Lower lobe of right lung (tissue), 2 donors: Measurements from ENCODE around the gene PCF11. TPM values are rescaled to one million over a fixed set of nuclear protein-coding genes. Genes with fewer than 3 reads are reported as not detected.
A peak's percentile ranks its signal among the peaks of the same experiment; 100 is the strongest.

ENCODE experiments used
- ATAC-seq, 2 donors: fragments of 200-7000 bp; cut with Tn5 transposase; one replicate each; pipeline ENCODE4 v1.9.1; 2020 to 2022; ENCODE audit warnings: mild to moderate bottlenecking in 2 of 2, moderate library complexity in 2 of 2
- DNase-seq: peaks from one replicate; pipeline ENCODE4 v3.0.0-alpha.2; 2020
- H3K27ac ChIP-seq: fragments of 200-600 bp; one replicate; pipeline ENCODE4 v1.8.0; 2022
- H3K27me3 ChIP-seq: fragments of 200-600 bp; one replicate; pipeline ENCODE4 v1.8.0; 2022; ENCODE audit warnings: low read depth
- H3K36me3 ChIP-seq: fragments of 200-600 bp; one replicate; pipeline ENCODE4 v1.8.0; 2022; ENCODE audit warnings: mild to moderate bottlenecking
- H3K4me1 ChIP-seq: fragments of 200-600 bp; one replicate; pipeline ENCODE4 v1.8.0; 2022
- H3K4me3 ChIP-seq: fragments of 200-600 bp; one replicate; pipeline ENCODE4 v1.8.0; 2022; ENCODE audit warnings: mild to moderate bottlenecking
- H3K9me3 ChIP-seq: fragments of 200-600 bp; one replicate; pipeline ENCODE4 v1.8.0; 2022
- CTCF ChIP-seq: fragments of 200-600 bp; IDR thresholded peaks from one replicate; pipeline ENCODE4 v1.8.0; 2022; ENCODE audit warnings: antibody characterized with exemption, mild to moderate bottlenecking
- intact Hi-C: fragments of 100-400 bp; cut with DNase I; formaldehyde crosslinking; loops from one replicate; pipeline ENCODE4 v1.11.0; 2022
- total RNA-seq: library from RNA; stranded (reverse); fragmentation: NEBNext Ultra II Directional; extraction: Animal tissue kit (Norgen Biotek cat#: 25700); gene quantifications from one replicate; pipeline ENCODE4 v1.2.1, GENCODE V29; 2021
- donor health status: DM: no; HTN: yes; CAD: no; lungs with severe emphysema.

The PCF11 gene
- total RNA-seq, 1 donor from 2014 or later, result 58.6 TPM

- ATAC-seq, result peak in 1 of 2 donors; percentile 28
- no peaks in the 10 kb centered on the region for H3K9me3 ChIP-seq
- H3K27ac ChIP-seq, result no peak overlapping the region
- intact Hi-C loops, result no loop called here
- H3K4me1 ChIP-seq, result peaks cover 8% of the 10 kb centered on the region
- no peak for TF ChIP-seq CTCF
- peaks cover 84% of the 10 kb centered on the region for H3K36me3 ChIP-seq
- no peak for DNase-seq
- H3K4me3 ChIP-seq, result no peak overlapping the region
- H3K27me3 ChIP-seq, result no peaks in the 10 kb centered on the region
Observed at GRCh38 chr11:83187465-83187864, 30.5 kb downstream of the PCF11 start.

- H3K36me3 ChIP-seq, result peaks cover 43% of the 10 kb centered on the region
- intact Hi-C loops, result loop anchor here (10.0 kb wide), 1 partner anchor 287 kb away; the partner anchor contains the start of genes DDIAS and PRCP
Observed at GRCh38 chr11:83191491-83191890, 34.6 kb downstream of the PCF11 start.

GRCh38 chr11:83191986-83192385 is 35.1 kb downstream of the PCF11 start:
- ATAC-seq (no peak), DNase-seq (no peak)
- intact Hi-C loops, result loop anchor here (10.0 kb wide), 1 partner anchor 287 kb away; the partner anchor contains the start of genes DDIAS and PRCP
- H3K4me1 ChIP-seq, result peaks cover 33% of the 10 kb centered on the region
- no peaks in the 10 kb centered on the region for H3K9me3 ChIP-seq
- peaks cover 38% of the 10 kb centered on the region for H3K36me3 ChIP-seq
- peak overlapping the region; percentile 85 for H3K4me3 ChIP-seq
- H3K27ac ChIP-seq, result no peak overlapping the region
- H3K27me3 ChIP-seq, result no peaks in the 10 kb centered on the region
- no peak for TF ChIP-seq CTCF

More at GRCh38 chr11:83191491-83191890, 34.6 kb downstream of the PCF11 start:
- Histone ChIP-seq H3K27ac (no peak overlapping the region), H3K27me3 (no peaks in the 10 kb centered on the region), H3K4me3 (no peak overlapping the region), H3K4me1 (peaks cover 29% of the 10 kb centered on the region), H3K9me3 (no peaks in the 10 kb centered on the region)
- ATAC-seq, result no peak
- DNase-seq, result no peak
- no peak for TF ChIP-seq CTCF

GRCh38 chr11:83192606-83193245 is 35.8 kb downstream of the PCF11 start:
- Histone ChIP-seq H3K9me3 (no peaks in the 10 kb centered on the region), H3K27me3 (no peaks in the 10 kb centered on the region), H3K4me3 (peak overlapping the region; percentile 85), H3K27ac (peak overlapping the region; percentile 94), H3K36me3 (peaks cover 34% of the 10 kb centered on the region), H3K4me1 (peaks cover 33% of the 10 kb centered on the region)
- TF ChIP-seq CTCF, result no peak
- intact Hi-C loops, result loop anchor here (10.0 kb wide), 1 partner anchor 288 kb away; the partner anchor contains the start of genes DDIAS and PRCP
- ATAC-seq, result no peak
- DNase-seq, result no peak

GRCh38 chr11:83193315-83194280 is 36.7 kb downstream of the PCF11 start, which contains the start of gene ANKRD42:
ANKRD42 (plus strand) TSS chr11:83193712; CDS start chr11:83194671, 959 bp downstream.
- DNase-seq (peak; percentile 95), ATAC-seq (peak; percentile 96 to 98)
- H3K27ac ChIP-seq, result peak within 1 kb of the TSS; percentile 94
- H3K4me3 ChIP-seq, result peak within 1 kb of the TSS; percentile 85
- H3K36me3 ChIP-seq, result peaks cover 34% of the 10 kb centered on the region
- no peaks in the 10 kb centered on the region for H3K27me3 ChIP-seq
- H3K9me3 ChIP-seq, result no peaks in the 10 kb centered on the region
- H3K4me1 ChIP-seq, result peaks cover 33% of the 10 kb centered on the region
- no peak for TF ChIP-seq CTCF
- intact Hi-C loops, result loop anchor here (10.0 kb wide), 1 partner anchor 289 kb away; the partner anchor contains the start of genes DDIAS and PRCP
